HG03442 (cell line): Measurements from ENCODE around the gene MAP3K4.

ENCODE experiments used
- ATAC-seq: cut with Tn5 transposase; IDR thresholded peaks from one replicate; pipeline ENCODE4 v1.9.1; 2021; ENCODE audit warnings: mild to moderate bottlenecking, moderate library complexity; ENCODE audit not compliant: unreplicated experiment

The MAP3K4 gene

GRCh38 chr6:161037873-161038228 is 46.3 kb downstream of the MAP3K4 start:
- ATAC-seq = no peak

- ATAC-seq = peak; percentile 92
These were observed 46.9 kb downstream of the MAP3K4 start for GRCh38 chr6:161038229-161039031.

- ATAC-seq = no peak
These were observed 49.7 kb downstream of the MAP3K4 start for GRCh38 chr6:161041274-161041673.

GRCh38 chr6:161044335-161044734 is 52.8 kb downstream of the MAP3K4 start:
- no peak for ATAC-seq

GRCh38 chr6:161048641-161049040 is 57.1 kb downstream of the MAP3K4 start:
- ATAC-seq = no peak

GRCh38 chr6:161050134-161050765 is 58.7 kb downstream of the MAP3K4 start:
- no peak for ATAC-seq

- no peak for ATAC-seq
These were observed 61.5 kb downstream of the MAP3K4 start for GRCh38 chr6:161053103-161053502.

- no peak for ATAC-seq
These were observed 63.3 kb downstream of the MAP3K4 start for GRCh38 chr6:161054876-161055275.

GRCh38 chr6:161056451-161056850 is 64.9 kb downstream of the MAP3K4 start:
- peak; percentile 41 for ATAC-seq

GRCh38 chr6:161057103-161058091 is 65.8 kb downstream of the MAP3K4 start:
- no peak for ATAC-seq

GRCh38 chr6:161058741-161059140 is 67.2 kb downstream of the MAP3K4 start:
- ATAC-seq = no peak

GRCh38 chr6:161061576-161061975 is 70.0 kb downstream of the MAP3K4 start:
- ATAC-seq = no peak

- peak; percentile 57 for ATAC-seq
These were observed 73.3 kb downstream of the MAP3K4 start for GRCh38 chr6:161064915-161065314.

- ATAC-seq = no peak
These were observed 74.9 kb downstream of the MAP3K4 start for GRCh38 chr6:161066511-161066910.

GRCh38 chr6:161067749-161068148 is 76.2 kb downstream of the MAP3K4 start:
- no peak for ATAC-seq

- no peak for ATAC-seq
These were observed 76.8 kb downstream of the MAP3K4 start for GRCh38 chr6:161068321-161068741.

GRCh38 chr6:161073930-161074329 is 82.4 kb downstream of the MAP3K4 start:
- no peak for ATAC-seq

GRCh38 chr6:161074496-161075121 is 83.0 kb downstream of the MAP3K4 start:
- ATAC-seq = no peak

GRCh38 chr6:161076181-161076677 is 84.7 kb downstream of the MAP3K4 start:
- no peak for ATAC-seq

GRCh38 chr6:161079566-161080262 is 88.1 kb downstream of the MAP3K4 start:
- ATAC-seq = no peak
